Endothelial cell of hepatic sinusoid (primary cell): Measurements from ENCODE around the gene TBL1X.

Experiments
- in situ Hi-C: cut with HindIII; loops from 2 replicates; pipeline ENCODE4 v1.10.0; 2017; ENCODE audit warnings: low sequenced_read_pairs

The TBL1X gene

DNA sequence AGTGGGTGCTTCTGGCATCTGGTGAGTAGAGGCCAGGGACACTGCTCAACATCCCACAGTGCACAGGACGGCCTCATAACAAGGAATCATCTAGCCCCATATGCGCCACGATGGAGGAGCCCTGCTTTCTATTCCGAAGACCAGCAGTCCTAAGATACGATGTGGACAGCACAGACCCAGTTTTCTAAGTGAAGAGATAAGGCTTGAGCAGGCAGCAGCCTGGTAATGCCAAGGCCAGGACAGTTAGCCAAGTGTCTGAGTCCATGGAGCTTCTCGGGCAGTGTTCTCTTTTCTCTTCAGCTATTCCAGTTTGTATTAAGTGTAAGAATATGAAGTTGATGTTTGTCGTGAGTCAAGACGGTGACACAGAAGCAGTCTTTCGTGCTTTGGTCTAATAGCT lies 112.7 kb downstream of the TBL1X start:
- in situ Hi-C loops = no loop called here

DNA sequence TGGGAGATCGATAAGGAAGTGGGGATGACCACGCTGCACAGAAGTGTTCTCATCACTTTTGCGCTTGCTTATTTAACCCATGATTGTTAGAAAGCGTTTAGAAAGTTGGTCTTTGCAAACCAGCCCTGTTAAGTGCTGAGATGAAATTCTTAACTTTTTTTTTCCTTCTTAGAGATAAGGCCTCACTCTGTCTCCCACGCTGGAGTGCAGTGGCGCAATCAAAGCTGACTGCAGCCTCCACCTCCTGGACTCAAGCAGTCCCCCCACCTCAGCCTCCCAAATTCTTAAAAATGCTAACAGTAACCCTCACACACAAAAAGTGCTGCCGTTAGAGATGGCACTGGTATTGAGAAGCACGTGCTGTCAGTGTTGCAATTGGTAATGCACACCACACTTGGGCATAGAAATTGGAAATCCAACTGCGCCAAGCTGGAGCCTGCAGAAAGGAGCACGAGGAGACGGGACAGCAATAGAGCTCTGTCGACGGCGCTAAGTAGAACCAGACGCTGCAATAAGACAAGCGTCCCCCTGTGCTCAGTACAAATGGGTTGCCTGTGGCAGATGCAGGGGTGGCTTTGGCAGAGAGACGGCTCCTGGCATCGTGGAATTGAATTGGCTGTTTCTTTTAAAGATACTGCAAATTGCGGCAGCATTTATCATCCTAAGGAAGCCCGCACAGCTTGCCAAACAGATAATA lies 113.4 kb downstream of the TBL1X start:
- in situ Hi-C loops = no loop called here

DNA sequence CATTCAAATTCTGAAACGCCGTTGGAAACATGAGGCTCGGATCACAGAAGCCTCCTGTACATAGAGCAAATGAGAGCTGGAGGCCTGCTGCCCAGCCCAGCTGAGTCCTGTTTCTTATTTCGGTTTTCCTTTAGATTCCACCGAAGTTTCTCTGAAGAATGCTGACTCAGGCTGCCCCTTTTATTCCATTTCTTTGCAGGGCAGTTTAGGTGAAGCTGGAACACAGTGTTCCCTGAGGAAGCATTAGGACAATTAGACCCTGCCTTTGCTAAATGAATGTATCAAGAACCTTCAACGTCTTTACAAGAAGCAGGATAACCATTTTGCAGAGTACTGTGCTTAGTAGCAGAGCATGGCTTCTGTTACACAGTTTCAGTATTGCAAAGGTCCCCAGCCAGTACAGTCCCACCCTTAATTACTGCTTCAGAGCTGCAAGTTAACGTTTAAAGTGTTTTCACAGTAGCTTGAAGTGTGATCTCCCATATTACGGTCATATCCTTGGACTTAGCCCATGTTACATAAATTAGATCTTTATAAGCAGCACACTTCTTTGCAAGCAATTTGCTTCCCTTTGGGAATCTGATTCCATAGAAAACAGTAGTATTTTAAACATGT lies 117.0 kb downstream of the TBL1X start:
- in situ Hi-C loops = no loop called here

DNA sequence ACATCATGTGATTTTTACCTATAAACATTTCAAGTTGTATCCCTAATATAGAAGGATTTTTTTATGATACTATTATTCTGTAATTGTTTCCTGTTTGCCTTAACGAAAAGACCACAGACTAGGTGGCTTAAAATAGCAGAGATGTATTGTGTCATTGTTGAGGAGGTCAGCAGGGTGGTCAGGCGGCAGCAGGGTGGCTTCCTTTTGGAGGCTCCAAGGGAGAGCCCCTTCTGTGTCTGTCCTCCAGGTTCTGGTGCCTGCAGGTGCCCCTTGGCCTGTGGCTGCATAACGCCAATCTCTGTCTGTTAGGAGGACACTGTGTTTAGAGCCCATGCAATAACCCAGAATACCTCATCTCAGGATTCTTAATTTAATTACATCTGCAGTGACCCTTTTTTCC lies 118.1 kb downstream of the TBL1X start:
- in situ Hi-C loops = no loop called here

DNA sequence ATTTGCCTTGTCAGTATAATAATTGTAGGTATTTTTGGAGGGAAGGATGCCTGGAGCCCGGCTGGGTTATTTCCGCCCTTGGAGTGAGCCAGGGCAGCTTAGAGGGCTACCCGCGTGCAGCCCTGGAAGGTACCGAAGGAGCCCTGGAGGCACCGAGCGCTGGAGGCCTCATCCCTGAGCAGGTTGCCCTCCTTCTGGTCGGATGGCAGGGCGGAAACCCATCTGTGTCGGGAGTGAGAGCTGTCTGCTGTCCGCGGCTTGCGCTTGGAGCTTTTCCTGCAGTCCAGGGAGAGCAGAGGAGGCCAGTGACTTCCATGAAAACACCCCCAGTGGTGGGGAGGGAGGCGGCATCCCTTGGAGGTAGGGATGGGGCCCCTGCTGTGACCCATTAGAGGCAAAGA lies 122.1 kb downstream of the TBL1X start:
- in situ Hi-C loops = no loop called here

DNA sequence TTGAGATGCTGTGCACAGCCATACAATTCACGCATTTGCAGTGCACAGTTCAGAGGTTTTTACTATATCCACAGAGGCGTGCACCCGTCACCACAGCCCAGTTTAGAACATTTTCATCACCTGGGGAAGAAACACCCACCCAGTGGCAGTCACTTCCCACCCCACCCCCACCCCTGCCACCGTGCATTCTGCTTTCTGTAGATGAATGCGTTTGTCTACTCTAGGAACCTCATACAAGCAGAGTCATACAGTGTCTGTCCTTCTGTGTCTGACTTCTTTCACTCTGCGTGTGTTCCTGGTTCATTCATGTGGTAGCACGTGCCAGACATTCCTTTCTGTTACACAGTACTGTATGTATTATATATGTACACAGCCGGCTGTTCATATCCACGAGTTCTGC lies 122.8 kb downstream of the TBL1X start:
- in situ Hi-C loops = no loop called here

DNA sequence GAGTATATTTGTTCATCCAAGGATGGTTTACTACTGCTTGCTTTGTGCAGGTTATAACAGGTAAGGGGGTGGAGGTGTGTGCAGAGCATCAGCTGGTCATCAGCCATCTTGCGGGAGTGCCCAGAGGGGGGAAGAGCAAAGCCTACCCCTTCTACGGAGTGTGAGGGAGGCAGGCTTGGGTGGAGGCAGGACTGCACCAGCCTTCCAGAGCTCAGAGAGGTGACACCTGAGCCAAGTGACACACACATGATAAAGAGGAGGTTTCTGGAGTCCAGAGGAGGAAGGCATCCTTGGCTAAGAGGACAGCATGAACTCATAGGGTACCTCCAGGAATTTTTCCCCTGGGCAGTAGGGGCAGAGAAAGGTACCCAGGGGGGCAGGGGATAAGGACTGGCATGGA lies 126.6 kb downstream of the TBL1X start:
- in situ Hi-C loops = no loop called here

DNA sequence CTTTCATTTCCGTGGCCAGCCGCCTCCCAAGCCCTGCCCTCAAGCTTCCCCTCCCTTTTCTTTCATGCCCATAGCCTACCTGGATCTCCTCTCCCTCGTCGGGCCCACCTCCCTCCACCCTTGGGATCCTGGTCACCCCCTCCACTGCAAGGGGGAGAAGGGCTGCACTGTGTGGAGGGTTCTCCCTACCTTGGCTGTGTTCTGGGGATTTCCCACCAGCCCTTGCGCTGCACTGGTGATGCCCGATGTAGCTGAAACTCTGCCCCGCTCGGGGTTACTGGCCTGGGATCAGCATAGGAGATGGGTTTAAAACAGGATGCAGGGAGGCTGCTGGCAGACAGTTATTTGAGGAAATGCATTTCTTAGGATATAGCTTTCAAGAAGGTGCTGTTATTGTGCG lies 128.9 kb downstream of the TBL1X start:
- in situ Hi-C loops = no loop called here

DNA sequence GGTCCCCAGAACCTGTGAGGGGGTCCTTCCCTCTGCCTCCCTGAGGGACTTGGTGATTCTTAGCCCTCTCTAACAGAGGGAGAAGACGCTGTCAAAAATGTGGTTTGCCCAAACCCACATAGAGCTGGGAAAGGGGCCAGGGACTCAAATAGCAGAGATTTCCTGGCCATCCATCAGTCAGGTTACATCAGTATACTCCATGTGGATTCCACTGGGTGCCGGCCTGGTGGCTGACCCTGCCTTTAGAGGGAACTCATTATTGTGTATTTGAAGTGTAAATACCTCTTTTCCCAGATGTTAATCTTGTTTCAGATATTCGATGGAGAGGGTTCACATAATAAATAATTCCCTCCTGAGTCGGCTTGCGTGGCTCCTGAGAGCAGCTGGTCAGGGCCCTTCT lies 130.3 kb downstream of the TBL1X start:
- in situ Hi-C loops = no loop called here

DNA sequence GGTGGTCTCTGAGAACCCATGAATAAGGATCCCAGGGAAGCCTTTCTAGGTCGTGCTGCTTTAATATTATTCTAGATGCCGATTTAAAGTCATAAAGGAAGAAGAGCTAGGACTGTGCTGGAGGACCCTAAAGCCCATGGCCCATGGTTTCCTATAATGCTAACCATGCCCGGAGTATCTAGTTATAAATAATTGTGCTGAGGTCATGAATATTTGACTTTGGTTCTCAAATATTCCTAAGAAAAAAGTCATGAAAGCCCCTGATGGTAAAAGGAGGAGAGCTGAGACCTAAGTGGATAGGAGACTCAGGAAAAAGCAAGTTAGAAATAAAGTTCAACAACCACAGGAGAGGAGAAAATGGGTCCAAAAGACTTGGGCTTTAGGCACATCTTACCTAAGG lies 132.0 kb downstream of the TBL1X start:
- in situ Hi-C loops = no loop called here

DNA sequence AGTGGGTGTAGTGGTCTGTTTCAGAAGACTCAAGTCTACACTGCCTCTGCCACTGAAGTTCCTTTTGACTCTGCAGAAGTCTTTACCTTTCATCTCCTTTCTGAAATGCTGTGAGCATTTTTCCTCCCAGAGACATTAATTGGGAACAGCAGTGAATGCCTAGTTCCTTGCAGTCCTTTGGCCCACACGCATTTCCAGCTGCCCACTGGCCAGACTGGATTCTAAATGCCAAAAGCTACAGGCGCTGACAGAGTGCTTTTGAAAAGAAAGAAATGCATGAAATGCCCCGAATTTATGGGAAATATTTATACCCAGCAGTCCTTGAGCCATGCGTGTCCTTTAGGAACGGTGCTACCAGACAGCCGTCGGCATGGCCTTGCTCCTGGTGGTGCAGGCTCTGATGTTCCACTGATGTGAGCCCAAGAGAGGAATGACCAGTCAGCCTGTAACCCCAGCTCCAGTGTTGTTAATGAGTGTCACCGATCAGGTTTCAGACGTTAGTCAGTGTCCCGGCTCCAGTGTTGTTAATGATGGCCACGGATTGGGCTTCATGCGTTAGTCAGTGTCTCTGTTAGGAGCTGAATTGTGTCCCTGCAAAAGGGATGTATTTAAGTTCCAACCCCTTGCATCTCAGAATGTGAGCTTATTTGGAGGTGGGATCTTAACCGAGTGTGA lies 132.6 kb downstream of the TBL1X start:
- in situ Hi-C loops = no loop called here

DNA sequence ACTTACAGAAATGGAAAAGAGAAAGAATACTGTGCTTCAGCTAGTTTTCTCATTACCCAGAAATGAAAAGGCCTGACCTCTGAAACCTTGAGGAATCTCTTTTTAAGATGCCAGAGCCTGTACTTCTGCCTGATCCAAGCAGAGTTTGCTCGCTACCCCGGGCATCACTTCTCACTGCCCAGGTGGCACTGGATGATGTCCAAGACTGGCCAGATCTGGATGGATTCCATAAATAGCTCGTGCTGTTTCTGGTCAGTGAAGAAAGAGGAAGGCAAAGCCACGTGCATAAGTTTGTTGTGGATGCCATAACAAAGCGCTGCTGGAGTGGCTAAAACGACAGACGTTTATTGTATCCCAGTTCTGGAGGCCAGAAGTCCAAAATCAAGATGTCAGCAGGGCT lies 133.5 kb downstream of the TBL1X start:
- in situ Hi-C loops = no loop called here

DNA sequence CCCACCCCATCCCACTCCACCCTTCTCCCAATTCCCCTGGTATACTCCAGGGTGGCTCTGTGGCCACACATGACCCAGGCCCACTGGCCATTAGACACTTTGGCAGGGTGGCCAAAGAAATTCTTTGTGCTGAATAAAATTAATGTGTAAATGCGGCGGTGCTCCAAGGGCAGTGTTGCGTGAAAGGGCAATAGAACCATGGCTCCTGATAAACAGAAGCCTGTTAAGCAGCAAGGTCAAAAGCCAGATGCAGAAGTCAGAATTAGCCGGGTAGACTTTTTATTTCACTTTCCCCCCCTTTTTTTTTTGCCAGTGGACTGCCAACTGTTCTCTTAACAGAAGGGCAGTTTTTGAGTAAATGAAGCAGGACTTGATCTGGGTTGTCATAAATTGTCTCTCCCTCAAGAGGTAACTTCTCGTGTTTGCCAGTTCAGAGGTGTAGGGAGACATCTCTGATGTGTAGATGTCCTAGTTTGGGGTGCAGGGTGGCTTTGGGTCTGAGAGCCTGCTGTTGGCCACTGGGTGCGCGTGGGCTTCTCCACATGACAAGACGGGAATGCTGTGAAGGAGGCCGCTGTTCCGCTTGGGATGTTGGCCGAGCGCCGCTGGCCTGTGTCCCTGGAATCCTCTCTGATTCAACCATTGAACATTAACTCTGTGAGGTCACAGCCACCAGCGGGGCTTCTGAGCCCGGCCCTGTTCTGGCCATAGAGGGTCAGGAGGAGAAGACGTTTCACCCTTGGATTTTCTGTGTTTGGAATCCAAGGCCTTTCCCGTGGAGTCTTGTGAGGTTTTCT lies 139.5 kb downstream of the TBL1X start:
- in situ Hi-C loops = no loop called here

DNA sequence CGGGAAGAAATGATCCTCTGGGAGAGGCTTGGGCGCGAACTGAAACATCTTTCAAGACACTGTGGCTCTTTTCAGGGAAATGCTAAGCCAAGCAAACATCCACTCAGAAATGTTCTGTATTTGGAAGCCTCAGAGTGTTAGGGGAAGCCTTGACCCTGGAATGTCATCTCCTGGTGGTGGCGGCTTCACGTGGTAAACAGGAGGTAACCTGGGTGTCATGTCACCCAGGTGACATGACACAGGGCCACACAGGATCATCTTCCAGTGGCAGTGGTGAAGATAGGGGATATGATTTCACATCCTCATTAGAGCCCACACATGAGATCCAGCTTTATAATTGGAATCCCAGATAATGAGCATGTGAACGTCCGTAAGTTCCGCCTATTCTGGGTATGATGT lies 140.0 kb downstream of the TBL1X start:
- in situ Hi-C loops = no loop called here

DNA sequence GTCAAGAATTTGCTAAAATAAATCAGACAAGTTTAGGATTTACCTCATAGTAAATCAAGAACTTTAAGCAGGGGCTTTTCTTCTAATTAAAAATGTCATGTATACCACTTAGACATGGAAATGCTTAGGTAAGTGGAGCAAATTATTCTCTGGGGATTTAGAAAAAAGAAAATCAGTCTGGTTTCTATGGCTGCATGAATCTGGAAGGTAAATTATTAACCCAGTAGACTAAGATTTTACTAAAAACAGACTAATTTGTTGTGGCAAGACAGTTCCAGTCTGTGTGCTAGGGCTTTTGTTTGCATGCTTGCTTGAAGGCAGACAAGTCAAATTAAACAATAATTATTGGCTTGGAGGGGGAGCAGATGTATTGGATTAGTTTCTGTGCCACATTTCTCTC lies 140.6 kb downstream of the TBL1X start:
- in situ Hi-C loops = no loop called here

DNA sequence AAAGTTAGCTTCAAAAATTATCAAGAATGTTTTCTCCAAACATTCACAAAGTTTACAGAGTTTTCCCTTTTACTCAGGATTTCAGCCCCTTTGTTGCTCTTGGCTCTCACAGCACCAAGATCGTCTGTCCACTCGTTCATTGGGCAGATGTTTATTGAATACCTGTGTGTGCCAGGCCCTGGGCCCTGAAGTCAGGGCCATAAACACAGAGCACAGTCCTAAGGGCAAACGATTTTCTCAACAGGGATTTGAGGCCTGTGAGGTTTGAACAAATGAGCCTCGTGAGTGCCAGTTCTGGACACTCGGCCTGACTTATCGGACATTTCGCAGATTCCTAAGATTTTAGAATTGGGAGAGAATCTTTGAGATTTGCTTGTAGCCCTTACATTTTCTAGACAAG lies 142.1 kb downstream of the TBL1X start:
- in situ Hi-C loops = no loop called here

DNA sequence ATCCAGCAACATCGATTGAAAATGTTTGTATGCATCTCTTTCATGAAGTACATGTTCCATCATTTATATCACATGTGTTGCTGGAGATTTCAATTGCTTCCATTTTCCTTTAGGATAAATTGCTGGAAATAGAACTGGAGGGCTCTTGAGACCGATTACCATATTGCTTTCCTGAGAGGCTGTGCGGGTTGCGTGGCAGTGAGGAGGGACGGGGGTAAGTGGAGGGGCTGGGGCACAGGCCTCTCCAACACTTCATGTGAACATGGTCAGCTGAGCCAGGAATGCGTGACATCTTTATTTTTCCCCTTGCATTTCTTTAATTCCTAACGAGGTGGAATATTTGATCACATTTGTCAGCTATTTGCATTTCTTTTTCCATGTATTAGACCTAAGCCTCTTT lies 144.6 kb downstream of the TBL1X start:
- in situ Hi-C loops = no loop called here

DNA sequence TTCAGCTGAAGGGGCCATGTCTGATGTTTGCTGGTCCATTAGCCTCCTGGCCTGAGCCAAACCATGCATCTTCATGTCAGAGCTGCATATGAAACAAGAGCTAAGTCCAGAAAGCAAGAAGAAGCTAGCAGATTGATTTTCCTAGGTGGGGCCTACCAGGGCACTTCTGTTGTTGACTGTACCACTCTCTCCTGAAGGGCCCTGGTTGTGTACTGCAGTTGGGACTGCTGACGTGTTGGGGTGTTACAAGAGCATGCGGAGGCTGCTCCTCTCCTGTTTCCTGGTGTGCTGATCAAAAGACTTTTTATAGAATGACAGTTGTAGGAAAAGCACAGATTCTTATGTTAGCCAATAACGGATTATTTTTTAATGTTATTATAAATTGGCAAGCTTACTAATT lies 145.1 kb downstream of the TBL1X start:
- in situ Hi-C loops = no loop called here

DNA sequence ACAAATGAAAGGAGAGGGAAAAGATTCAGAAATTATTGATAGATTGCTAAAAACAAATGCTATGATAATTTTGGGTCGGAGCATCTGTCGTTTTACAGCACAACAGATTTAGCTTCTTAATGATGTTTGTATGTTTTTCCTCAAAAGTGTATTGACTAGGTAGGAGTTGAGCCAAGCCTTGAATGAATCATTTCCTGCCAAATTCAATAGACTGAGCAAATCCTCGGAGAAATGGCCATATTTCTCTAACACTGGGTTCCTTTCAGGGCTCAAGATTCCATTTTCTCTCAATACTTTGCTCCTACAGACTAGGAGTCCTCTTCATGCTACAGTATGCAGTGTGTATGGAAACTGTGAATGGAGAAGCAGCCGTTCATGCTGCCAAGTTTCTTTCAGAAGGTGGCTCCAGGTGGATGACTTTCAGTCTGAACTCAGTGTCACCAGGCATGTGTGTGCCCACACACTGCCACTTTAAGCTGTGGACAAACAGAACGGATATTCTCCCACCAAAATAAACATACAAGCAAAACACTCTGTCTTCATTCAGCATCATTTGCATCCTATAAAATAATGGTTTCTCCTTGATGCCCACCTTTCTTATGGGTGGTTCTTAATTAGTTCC lies 146.0 kb downstream of the TBL1X start:
- in situ Hi-C loops = no loop called here

DNA sequence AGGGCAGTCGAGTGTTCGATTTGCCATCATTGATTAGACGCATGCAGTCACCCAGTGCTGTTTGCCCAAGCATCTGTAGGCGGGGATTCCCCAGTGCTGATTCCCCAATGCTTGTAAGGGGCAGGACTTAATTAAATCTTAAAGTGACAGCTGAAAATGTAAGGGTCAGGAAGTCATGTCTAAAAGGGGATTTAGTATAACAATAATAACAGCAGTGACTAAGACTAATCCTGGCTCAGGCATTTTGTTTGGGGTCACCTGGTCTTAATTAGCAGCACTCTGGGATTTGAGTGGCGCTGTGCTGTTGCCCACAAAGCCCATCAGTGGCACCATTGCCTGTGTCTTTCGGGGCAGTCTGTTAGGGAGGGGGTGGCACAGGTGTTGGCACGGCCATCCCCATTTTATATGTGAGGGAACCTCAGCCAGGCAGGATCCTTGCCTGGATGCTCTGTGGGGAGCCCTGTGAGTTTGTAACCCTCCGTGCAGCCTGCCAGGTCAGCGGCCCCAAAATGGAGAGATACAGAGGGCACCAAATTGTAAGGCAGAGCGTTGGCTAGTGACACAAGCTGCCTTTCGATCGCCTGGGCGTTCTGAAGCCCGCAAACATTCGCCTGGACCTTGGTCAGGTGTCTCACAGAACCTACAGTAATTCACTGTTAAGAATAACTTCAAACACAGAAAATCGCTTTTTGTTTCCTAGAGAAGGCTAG lies 146.7 kb downstream of the TBL1X start:
- in situ Hi-C loops = no loop called here

DNA sequence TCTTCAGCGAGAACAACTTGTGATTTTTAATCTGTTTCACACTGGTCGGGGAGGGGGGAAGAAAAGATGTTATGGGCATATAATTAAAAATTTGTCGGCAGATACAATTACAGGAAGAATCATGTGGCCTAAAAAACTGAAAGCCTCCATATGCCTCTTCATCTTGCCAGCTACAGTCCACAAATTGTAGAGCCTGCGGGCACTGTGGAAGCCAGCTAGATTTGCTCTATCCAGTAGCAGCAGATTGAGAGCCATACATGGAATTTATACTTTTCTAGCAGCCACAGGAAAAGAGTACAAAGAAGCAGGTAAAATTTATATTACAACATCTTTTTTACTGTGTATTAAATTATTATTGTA lies 147.3 kb downstream of the TBL1X start:
- in situ Hi-C loops = no loop called here
